Lung (tissue), 12 donors: Measurements from ENCODE around the gene COL18A1. TPM values are rescaled to one million over a fixed set of nuclear protein-coding genes. Genes with fewer than 3 reads are reported as not detected.
A peak's percentile ranks its signal among the peaks of the same experiment; 100 is the strongest.

Source experiments
- ATAC-seq: fragments of 200-7000 bp; cut with Tn5 transposase; one replicate; pipeline ENCODE4 v1.9.1; 2020; ENCODE audit warnings: moderate number of reproducible peaks; ENCODE audit not compliant: insufficient read depth, low FRiP score
- DNase-seq, 3 donors: peaks; one replicate each; pipeline ENCODE4 v3.0.0-alpha.2; 2013 to 2017
- H3K27ac ChIP-seq, 2 donors: one replicate each; pipeline ENCODE4 v1.5.1; 2013; ENCODE audit warnings: mild to moderate bottlenecking in 2 of 2, moderate library complexity in 2 of 2, control low read depth in 1 of 2, inconsistent platforms in 1 of 2, low read depth in 1 of 2, low read length in 1 of 2
- H3K27me3 ChIP-seq, 3 donors: one replicate each; pipeline ENCODE4 v1.5.1; 2013; ENCODE audit warnings: low read length in 2 of 3; ENCODE audit not compliant: control insufficient read depth in 3 of 3, insufficient read depth in 3 of 3
- H3K36me3 ChIP-seq, 4 donors: one replicate each; pipeline ENCODE4 v1.5.1; 2013; ENCODE audit warnings: low read length in 4 of 4, mild to moderate bottlenecking in 1 of 4, moderate library complexity in 1 of 4; ENCODE audit not compliant: control insufficient read depth in 4 of 4, insufficient read depth in 4 of 4
- H3K4me1 ChIP-seq, 5 donors: one replicate each; pipeline ENCODE4 v1.5.1; 2013; ENCODE audit warnings: low read length in 5 of 5, mild to moderate bottlenecking in 2 of 5, moderate library complexity in 1 of 5; ENCODE audit not compliant: control insufficient read depth in 5 of 5, insufficient read depth in 5 of 5
- H3K4me3 ChIP-seq: one replicate; pipeline ENCODE4 v1.5.1; 2013; ENCODE audit warnings: mild to moderate bottlenecking, control low read depth, moderate library complexity
- H3K9ac ChIP-seq, 2 donors: one replicate each; pipeline ENCODE4 v1.5.1; 2013; ENCODE audit warnings: low read length in 2 of 2, control low read depth in 1 of 2; ENCODE audit not compliant: insufficient read depth in 1 of 2
- H3K9me3 ChIP-seq, 4 donors: one replicate each; pipeline ENCODE4 v1.5.1; 2013; ENCODE audit warnings: low read length in 3 of 4, mild to moderate bottlenecking in 1 of 4, moderate library complexity in 1 of 4; ENCODE audit not compliant: control insufficient read depth in 4 of 4, insufficient read depth in 3 of 4
- WGBS, 2 donors: extraction: QIAGEN DNeasy Blood & Tissue Kit; methylation state at CpG; one replicate each; pipeline ENCODE4 v1.1.7; 2013; 5-methylcytosine and 5-hydroxymethylcytosine counted together
- polyA plus RNA-seq, 2 donors: library from polyadenylated mRNA; stranded (reverse); fragments of 200-250 nt; gene quantifications; one replicate each; pipeline ENCODE4 v1.2.1, GENCODE V29; 2013
- total RNA-seq, 2 donors: library from RNA; depleted of rRNA in 1 of 2; stranded (reverse); fragments of >200 nt in 1 of 2; gene quantifications; one replicate each; pipeline ENCODE4 v1.2.1, GENCODE V29; 2014 to 2021
- TF ChIP-seq, protein P1 (sequence below): IDR thresholded peaks from 2 replicates; pipeline ENCODE4 v1.5.1; 2012; ENCODE audit warnings: mild to moderate bottlenecking; ENCODE audit errors: control extremely low read depth, extremely low read depth
- donor health status: control.
- donor health status: control.
- donor health status: Bipolar disorder and iron deficiency.
- donor health status: healthy.
- donor health status: DM: yes; HTN: yes; CAD: no.

COL18A1 gene
- total and polyA plus RNA-seq, 4 donors: 42.7 to 102 (median 45.8) TPM

DNA sequence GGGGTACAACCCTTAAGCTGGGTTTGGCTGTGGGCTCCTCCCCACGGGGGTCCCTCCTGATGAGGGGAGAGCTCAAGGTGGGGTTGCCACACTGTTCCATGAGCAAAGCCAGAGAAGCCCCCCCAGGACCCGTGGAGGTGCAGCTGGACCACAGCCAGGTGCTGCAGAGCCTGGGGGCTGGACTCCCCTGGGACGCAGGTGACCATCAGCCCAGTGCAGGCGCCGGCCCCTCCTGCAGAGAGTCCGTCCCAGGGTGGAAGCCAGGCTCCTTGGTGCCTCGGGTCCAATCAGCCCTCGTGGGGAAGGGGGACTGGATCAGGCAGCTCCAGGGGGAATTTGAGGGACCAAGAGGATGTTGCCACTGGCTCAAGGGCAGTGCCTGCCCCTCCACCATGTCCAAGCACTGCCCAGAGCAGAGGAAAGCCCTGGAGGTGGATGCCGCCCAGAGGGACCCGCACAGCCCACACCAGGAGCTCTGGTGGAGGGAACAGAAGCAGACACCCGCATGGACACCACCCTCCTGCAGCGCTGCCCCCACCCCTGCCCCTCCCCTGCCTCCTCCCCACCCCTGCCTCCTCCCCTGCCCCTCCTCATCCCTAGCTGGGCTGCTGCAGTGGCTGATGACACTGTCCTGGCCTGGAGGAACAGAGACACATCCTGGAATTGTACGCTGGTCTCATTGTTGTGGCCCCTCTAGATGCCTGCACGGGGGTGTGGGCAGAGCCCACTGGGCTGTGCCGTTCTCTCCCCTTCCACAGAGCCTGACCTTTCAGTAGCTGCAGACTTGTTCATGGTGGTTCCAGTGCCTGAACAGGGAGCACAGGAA lies 30.8 kb upstream of the COL18A1 start:
- H3K9me3 ChIP-seq: no peaks in the 10 kb centered on the region
- H3K4me1 ChIP-seq: peaks cover 0 to 8% (median 0%) of the 10 kb centered on the region in 5 donors
- TF ChIP-seq, protein P1, sequence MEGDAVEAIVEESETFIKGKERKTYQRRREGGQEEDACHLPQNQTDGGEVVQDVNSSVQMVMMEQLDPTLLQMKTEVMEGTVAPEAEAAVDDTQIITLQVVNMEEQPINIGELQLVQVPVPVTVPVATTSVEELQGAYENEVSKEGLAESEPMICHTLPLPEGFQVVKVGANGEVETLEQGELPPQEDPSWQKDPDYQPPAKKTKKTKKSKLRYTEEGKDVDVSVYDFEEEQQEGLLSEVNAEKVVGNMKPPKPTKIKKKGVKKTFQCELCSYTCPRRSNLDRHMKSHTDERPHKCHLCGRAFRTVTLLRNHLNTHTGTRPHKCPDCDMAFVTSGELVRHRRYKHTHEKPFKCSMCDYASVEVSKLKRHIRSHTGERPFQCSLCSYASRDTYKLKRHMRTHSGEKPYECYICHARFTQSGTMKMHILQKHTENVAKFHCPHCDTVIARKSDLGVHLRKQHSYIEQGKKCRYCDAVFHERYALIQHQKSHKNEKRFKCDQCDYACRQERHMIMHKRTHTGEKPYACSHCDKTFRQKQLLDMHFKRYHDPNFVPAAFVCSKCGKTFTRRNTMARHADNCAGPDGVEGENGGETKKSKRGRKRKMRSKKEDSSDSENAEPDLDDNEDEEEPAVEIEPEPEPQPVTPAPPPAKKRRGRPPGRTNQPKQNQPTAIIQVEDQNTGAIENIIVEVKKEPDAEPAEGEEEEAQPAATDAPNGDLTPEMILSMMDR: no peak
- 72 to 84% methylated on average over 15 of the region's 15 CpGs for WGBS, 2 donors
- H3K36me3 ChIP-seq: no peaks in the 10 kb centered on the region
- no peak for ATAC-seq
- H3K27ac ChIP-seq: no peak overlapping the region
- peaks cover 0 to 3% (median 0%) of the 10 kb centered on the region in 3 donors for H3K27me3 ChIP-seq
- no peak overlapping the region for H3K9ac ChIP-seq
- H3K4me3 ChIP-seq: no peak overlapping the region
- peak in 1 of 3 donors; percentile 3 for DNase-seq

DNA sequence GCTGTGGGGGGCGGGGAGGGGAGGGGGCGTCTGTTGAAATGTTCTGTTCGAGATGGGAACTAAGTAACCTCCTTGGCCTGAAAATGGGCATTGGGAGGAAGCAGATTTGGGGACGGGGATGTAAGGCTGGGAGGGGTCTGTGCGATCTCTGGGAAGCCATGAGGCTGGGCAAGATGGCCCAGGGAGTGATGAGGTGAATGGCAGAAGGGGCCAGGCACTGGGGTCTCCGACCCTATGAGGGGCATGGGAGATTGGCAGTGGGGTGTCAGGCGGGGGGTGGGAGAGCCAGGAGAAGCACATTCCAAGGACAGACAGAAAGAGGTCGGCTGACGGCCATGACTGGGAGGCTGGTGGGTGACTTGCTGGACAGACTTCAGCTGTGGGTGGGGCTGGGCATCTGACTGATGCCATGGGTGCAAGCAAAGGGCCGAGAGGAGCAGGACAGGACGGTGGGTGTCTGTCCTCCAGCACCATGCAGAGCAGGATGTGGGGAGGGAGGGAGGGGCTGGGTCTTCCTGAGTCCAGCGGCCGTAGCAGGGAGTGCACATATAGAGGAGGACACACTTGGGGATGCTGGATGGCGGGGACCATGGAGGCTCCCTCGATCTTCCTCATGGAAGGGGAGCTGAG lies 30.0 kb upstream of the COL18A1 start:
- Histone ChIP-seq H3K9ac (no peak overlapping the region), H3K27ac (no peak overlapping the region), H3K4me1 (peaks cover 0 to 8% (median 0%) of the 10 kb centered on the region in 5 donors), H3K4me3 (no peak overlapping the region), H3K27me3 (peaks cover 0 to 3% (median 0%) of the 10 kb centered on the region in 3 donors), H3K36me3 (no peaks in the 10 kb centered on the region), H3K9me3 (no peaks in the 10 kb centered on the region)
- DNase-seq (peak in 1 of 3 donors; percentile 10), ATAC-seq (no peak)
- WGBS, 2 donors: 63 to 68% methylated on average over 15 of the region's 15 CpGs
- TF ChIP-seq, protein P1: no peak

DNA sequence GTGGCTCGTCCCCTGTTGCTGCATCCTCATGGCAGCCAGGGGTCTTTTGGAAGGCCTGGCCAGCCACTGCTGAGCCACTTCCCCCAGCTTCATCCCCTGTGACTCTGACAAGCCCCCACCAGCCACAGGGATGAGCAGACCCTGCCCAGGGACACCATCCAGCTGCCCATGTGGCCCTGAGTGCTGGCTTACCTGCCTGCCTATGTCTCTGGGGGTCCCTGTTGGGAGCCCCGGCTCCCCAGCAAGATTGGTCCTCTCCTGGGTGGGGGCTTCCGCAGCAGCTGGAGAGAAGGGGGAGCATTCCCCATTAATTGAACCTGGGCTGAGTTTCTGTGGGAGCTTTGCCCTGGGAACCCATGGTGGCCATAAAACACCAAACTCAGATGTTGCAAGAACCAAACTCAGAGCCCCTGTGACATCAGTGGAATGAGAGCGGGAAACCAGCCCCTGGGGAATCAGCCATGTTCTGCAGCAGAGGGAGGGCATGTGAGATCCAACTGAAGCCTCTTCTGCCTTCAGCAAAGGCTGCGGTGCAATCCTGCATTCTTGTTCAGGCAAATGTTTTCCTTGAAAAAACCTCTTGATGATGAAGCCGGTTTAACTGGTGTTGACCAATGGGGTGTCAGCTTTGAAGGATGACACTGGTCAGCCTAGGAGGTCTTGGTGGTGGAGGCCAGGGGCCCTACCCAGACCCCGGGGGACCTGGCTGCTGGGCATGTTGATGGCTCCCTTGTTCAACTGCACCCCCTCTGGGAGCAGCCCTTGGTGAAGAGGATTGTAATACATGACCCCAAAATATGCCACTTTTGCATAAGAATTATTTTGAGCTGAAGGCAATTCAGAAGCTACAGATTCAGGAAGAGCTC lies 28.3 kb upstream of the COL18A1 start:
- H3K4me3 ChIP-seq: no peak overlapping the region

More for the DNA sequence above, 28.3 kb upstream of the COL18A1 start:
- H3K27me3 ChIP-seq: no peaks in the 10 kb centered on the region
- no peaks in the 10 kb centered on the region for H3K9me3 ChIP-seq
- DNase-seq: peak in 1 of 3 donors; percentile 7
- 89 to 92% methylated on average over 7 of the region's 7 CpGs for WGBS, 2 donors
- no peak overlapping the region for H3K27ac ChIP-seq
- no peak overlapping the region for H3K9ac ChIP-seq
- H3K36me3 ChIP-seq: no peaks in the 10 kb centered on the region
- ATAC-seq: no peak
- TF ChIP-seq, protein P1: no peak
- no peaks in the 10 kb centered on the region for H3K4me1 ChIP-seq
